ENCODE results near the gene RYR3.

The RYR3 gene

GRCh38 chr15:33476076-33476475 is 165.3 kb downstream of the RYR3 start:
- Histone ChIP-seq H3K9ac (ENCODE audit: low read length in 5 of 5) (no peak overlapping the region), H3K36me3 (ENCODE audit: control insufficient read depth in 5 of 5, insufficient read depth in 5 of 5, low read length in 5 of 5) (no peaks in the 10 kb centered on the region), H3K4me3 (ENCODE audit: low read depth in 1 of 5, low read length in 5 of 5) (no peak overlapping the region), H3K9me3 (ENCODE audit: control insufficient read depth in 5 of 5, low read length in 5 of 5) (peaks cover 0 to 6% (median 0%) of the 10 kb centered on the region in 5 donors), H3K4me1 (ENCODE audit: control insufficient read depth in 5 of 5, insufficient read depth in 5 of 5, low read length in 5 of 5) (no peaks in the 10 kb centered on the region), H3K27me3 (ENCODE audit: control insufficient read depth in 5 of 5, insufficient read depth in 4 of 5, low read length in 5 of 5) (no peaks in the 10 kb centered on the region), H3K27ac (ENCODE audit: low read depth, low read length) (no peak overlapping the region)

- H3K36me3 ChIP-seq (ENCODE audit: control insufficient read depth in 5 of 5, insufficient read depth in 5 of 5, low read length in 5 of 5): no peaks in the 10 kb centered on the region
- no peaks in the 10 kb centered on the region for H3K4me1 ChIP-seq (ENCODE audit: control insufficient read depth in 5 of 5, insufficient read depth in 5 of 5, low read length in 5 of 5)
- H3K27me3 ChIP-seq (ENCODE audit: control insufficient read depth in 5 of 5, insufficient read depth in 4 of 5, low read length in 5 of 5): no peaks in the 10 kb centered on the region
- H3K27ac ChIP-seq (ENCODE audit: low read depth, low read length): no peak overlapping the region
- peaks cover 0 to 9% (median 0%) of the 10 kb centered on the region in 5 donors for H3K9me3 ChIP-seq (ENCODE audit: control insufficient read depth in 5 of 5, low read length in 5 of 5)
- H3K9ac ChIP-seq (ENCODE audit: low read length in 5 of 5): no peak overlapping the region
- no peak overlapping the region for H3K4me3 ChIP-seq (ENCODE audit: low read depth in 1 of 5, low read length in 5 of 5)
These were observed 166.1 kb downstream of the RYR3 start for GRCh38 chr15:33476908-33477307.

- no peak overlapping the region for H3K4me3 ChIP-seq (ENCODE audit: low read depth in 1 of 5, low read length in 5 of 5)
- H3K9me3 ChIP-seq (ENCODE audit: control insufficient read depth in 5 of 5, low read length in 5 of 5): peaks cover 0 to 6% (median 0%) of the 10 kb centered on the region in 5 donors
- no peaks in the 10 kb centered on the region for H3K4me1 ChIP-seq (ENCODE audit: control insufficient read depth in 5 of 5, insufficient read depth in 5 of 5, low read length in 5 of 5)
- no peak overlapping the region for H3K27ac ChIP-seq (ENCODE audit: low read depth, low read length)
- no peak overlapping the region for H3K9ac ChIP-seq (ENCODE audit: low read length in 5 of 5)
- peaks cover 0 to 5% (median 0%) of the 10 kb centered on the region in 5 donors for H3K27me3 ChIP-seq (ENCODE audit: control insufficient read depth in 5 of 5, insufficient read depth in 4 of 5, low read length in 5 of 5)
- H3K36me3 ChIP-seq (ENCODE audit: control insufficient read depth in 5 of 5, insufficient read depth in 5 of 5, low read length in 5 of 5): no peaks in the 10 kb centered on the region
These were observed 178.6 kb downstream of the RYR3 start for GRCh38 chr15:33489335-33489734.

- no peak overlapping the region for H3K4me3 ChIP-seq (ENCODE audit: low read depth in 1 of 5, low read length in 5 of 5)
- no peaks in the 10 kb centered on the region for H3K36me3 ChIP-seq (ENCODE audit: control insufficient read depth in 5 of 5, insufficient read depth in 5 of 5, low read length in 5 of 5)
- no peak overlapping the region for H3K27ac ChIP-seq (ENCODE audit: low read depth, low read length)
- H3K4me1 ChIP-seq (ENCODE audit: control insufficient read depth in 5 of 5, insufficient read depth in 5 of 5, low read length in 5 of 5): no peaks in the 10 kb centered on the region
- H3K27me3 ChIP-seq (ENCODE audit: control insufficient read depth in 5 of 5, insufficient read depth in 4 of 5, low read length in 5 of 5): peaks cover 0 to 5% (median 0%) of the 10 kb centered on the region in 5 donors
- peaks cover 0 to 6% (median 0%) of the 10 kb centered on the region in 5 donors for H3K9me3 ChIP-seq (ENCODE audit: control insufficient read depth in 5 of 5, low read length in 5 of 5)
- no peak overlapping the region for H3K9ac ChIP-seq (ENCODE audit: low read length in 5 of 5)
These were observed 179.9 kb downstream of the RYR3 start for GRCh38 chr15:33490703-33491102.

GRCh38 chr15:33492434-33493052 is 181.8 kb downstream of the RYR3 start:
- H3K4me1 ChIP-seq (ENCODE audit: control insufficient read depth in 5 of 5, insufficient read depth in 5 of 5, low read length in 5 of 5): no peaks in the 10 kb centered on the region
- H3K9ac ChIP-seq (ENCODE audit: low read length in 5 of 5): no peak overlapping the region
- no peak overlapping the region for H3K4me3 ChIP-seq (ENCODE audit: low read depth in 1 of 5, low read length in 5 of 5)
- peaks cover 0 to 8% (median 0%) of the 10 kb centered on the region in 5 donors for H3K27me3 ChIP-seq (ENCODE audit: control insufficient read depth in 5 of 5, insufficient read depth in 4 of 5, low read length in 5 of 5)
- peaks cover 0 to 6% (median 0%) of the 10 kb centered on the region in 5 donors for H3K9me3 ChIP-seq (ENCODE audit: control insufficient read depth in 5 of 5, low read length in 5 of 5)
- no peaks in the 10 kb centered on the region for H3K36me3 ChIP-seq (ENCODE audit: control insufficient read depth in 5 of 5, insufficient read depth in 5 of 5, low read length in 5 of 5)
- H3K27ac ChIP-seq (ENCODE audit: low read depth, low read length): no peak overlapping the region

GRCh38 chr15:33494306-33494705 is 183.5 kb downstream of the RYR3 start:
- peaks cover 0 to 2% (median 0%) of the 10 kb centered on the region in 5 donors for H3K9me3 ChIP-seq (ENCODE audit: control insufficient read depth in 5 of 5, low read length in 5 of 5)
- no peaks in the 10 kb centered on the region for H3K36me3 ChIP-seq (ENCODE audit: control insufficient read depth in 5 of 5, insufficient read depth in 5 of 5, low read length in 5 of 5)
- H3K4me1 ChIP-seq (ENCODE audit: control insufficient read depth in 5 of 5, insufficient read depth in 5 of 5, low read length in 5 of 5): no peaks in the 10 kb centered on the region
- no peak overlapping the region for H3K9ac ChIP-seq (ENCODE audit: low read length in 5 of 5)
- peaks cover 0 to 8% (median 0%) of the 10 kb centered on the region in 5 donors for H3K27me3 ChIP-seq (ENCODE audit: control insufficient read depth in 5 of 5, insufficient read depth in 4 of 5, low read length in 5 of 5)
- no peak overlapping the region for H3K4me3 ChIP-seq (ENCODE audit: low read depth in 1 of 5, low read length in 5 of 5)
- no peak overlapping the region for H3K27ac ChIP-seq (ENCODE audit: low read depth, low read length)

GRCh38 chr15:33500432-33501195 is 189.8 kb downstream of the RYR3 start:
- Histone ChIP-seq H3K9ac (ENCODE audit: low read length in 5 of 5) (no peak overlapping the region), H3K36me3 (ENCODE audit: control insufficient read depth in 5 of 5, insufficient read depth in 5 of 5, low read length in 5 of 5) (no peaks in the 10 kb centered on the region), H3K4me3 (ENCODE audit: low read depth in 1 of 5, low read length in 5 of 5) (no peak overlapping the region), H3K27ac (ENCODE audit: low read depth, low read length) (no peak overlapping the region), H3K27me3 (ENCODE audit: control insufficient read depth in 5 of 5, insufficient read depth in 4 of 5, low read length in 5 of 5) (peaks cover 0 to 4% (median 2%) of the 10 kb centered on the region in 5 donors), H3K4me1 (ENCODE audit: control insufficient read depth in 5 of 5, insufficient read depth in 5 of 5, low read length in 5 of 5) (no peaks in the 10 kb centered on the region), H3K9me3 (ENCODE audit: control insufficient read depth in 5 of 5, low read length in 5 of 5) (no peaks in the 10 kb centered on the region)

GRCh38 chr15:33503681-33504080 is 192.9 kb downstream of the RYR3 start:
- Histone ChIP-seq H3K4me3 (ENCODE audit: low read depth in 1 of 5, low read length in 5 of 5) (no peak overlapping the region), H3K27me3 (ENCODE audit: control insufficient read depth in 5 of 5, insufficient read depth in 4 of 5, low read length in 5 of 5) (peaks cover 0 to 3% (median 0%) of the 10 kb centered on the region in 5 donors), H3K9me3 (ENCODE audit: control insufficient read depth in 5 of 5, low read length in 5 of 5) (no peaks in the 10 kb centered on the region), H3K4me1 (ENCODE audit: control insufficient read depth in 5 of 5, insufficient read depth in 5 of 5, low read length in 5 of 5) (no peaks in the 10 kb centered on the region), H3K27ac (ENCODE audit: low read depth, low read length) (no peak overlapping the region), H3K9ac (ENCODE audit: low read length in 5 of 5) (no peak overlapping the region), H3K36me3 (ENCODE audit: control insufficient read depth in 5 of 5, insufficient read depth in 5 of 5, low read length in 5 of 5) (no peaks in the 10 kb centered on the region)

GRCh38 chr15:33506781-33507296 is 196.1 kb downstream of the RYR3 start:
- Histone ChIP-seq H3K36me3 (ENCODE audit: control insufficient read depth in 5 of 5, insufficient read depth in 5 of 5, low read length in 5 of 5) (no peaks in the 10 kb centered on the region), H3K27me3 (ENCODE audit: control insufficient read depth in 5 of 5, insufficient read depth in 4 of 5, low read length in 5 of 5) (peaks cover 0 to 2% (median 0%) of the 10 kb centered on the region in 5 donors), H3K4me3 (ENCODE audit: low read depth in 1 of 5, low read length in 5 of 5) (no peak overlapping the region), H3K27ac (ENCODE audit: low read depth, low read length) (no peak overlapping the region), H3K9me3 (ENCODE audit: control insufficient read depth in 5 of 5, low read length in 5 of 5) (no peaks in the 10 kb centered on the region), H3K4me1 (ENCODE audit: control insufficient read depth in 5 of 5, insufficient read depth in 5 of 5, low read length in 5 of 5) (no peaks in the 10 kb centered on the region), H3K9ac (ENCODE audit: low read length in 5 of 5) (no peak overlapping the region)

- Histone ChIP-seq H3K9me3 (ENCODE audit: control insufficient read depth in 5 of 5, low read length in 5 of 5) (no peaks in the 10 kb centered on the region), H3K4me3 (ENCODE audit: low read depth in 1 of 5, low read length in 5 of 5) (no peak overlapping the region), H3K4me1 (ENCODE audit: control insufficient read depth in 5 of 5, insufficient read depth in 5 of 5, low read length in 5 of 5) (no peaks in the 10 kb centered on the region), H3K27ac (ENCODE audit: low read depth, low read length) (no peak overlapping the region), H3K36me3 (ENCODE audit: control insufficient read depth in 5 of 5, insufficient read depth in 5 of 5, low read length in 5 of 5) (no peaks in the 10 kb centered on the region), H3K27me3 (ENCODE audit: control insufficient read depth in 5 of 5, insufficient read depth in 4 of 5, low read length in 5 of 5) (no peaks in the 10 kb centered on the region), H3K9ac (ENCODE audit: low read length in 5 of 5) (no peak overlapping the region)
These were observed 197.9 kb downstream of the RYR3 start for GRCh38 chr15:33508703-33509102.

All from subcutaneous abdominal adipose tissue (tissue), 5 donors.